Activated CD4-positive, alpha-beta T cell treated with anti-CD3 and anti-CD28 coated beads, Interleukin-10, Interleukin-2, amounts not matched to agents 100 ng/mL and 50 ng/mL, durations not matched to agents 16 hours and 8 hours (primary cell): ENCODE results near the gene ASCC2.
"Not testable (repeated sequence)": the region's sequence is repeated elsewhere in the genome, so short reads cannot be mapped to it uniquely, and the experiment has no call there.

ENCODE experiments used
- DNase-seq: peaks from one replicate; pipeline ENCODE4 v3.0.0-alpha.2; 2020

The ASCC2 gene

DNA sequence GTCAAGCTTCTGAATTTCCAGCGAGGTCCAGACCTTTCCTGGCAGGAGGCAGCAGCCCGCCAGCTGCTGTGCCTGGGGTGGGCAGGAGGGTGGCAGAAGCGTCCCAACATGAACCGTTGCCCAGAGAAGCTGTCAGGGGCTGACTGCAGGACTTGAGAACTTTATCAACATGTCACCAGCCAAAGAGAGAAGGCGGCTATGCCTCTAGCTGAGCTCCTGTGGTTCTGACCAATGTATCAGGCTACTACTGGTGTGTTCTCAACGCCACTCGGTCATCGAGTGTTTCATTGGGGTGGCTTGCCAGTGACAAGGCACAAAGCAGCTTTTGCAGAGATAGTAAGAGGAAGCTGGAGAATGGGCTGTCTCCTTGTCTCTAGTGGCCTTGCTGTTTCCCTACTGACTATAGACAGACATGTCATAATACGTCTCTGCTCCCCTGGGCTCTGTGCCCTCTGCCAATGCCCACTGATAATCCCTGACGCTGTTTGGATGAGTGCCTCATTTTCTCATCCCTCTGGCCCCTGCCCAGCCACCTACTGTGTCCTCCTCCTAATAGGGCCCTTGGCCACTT is 17.6 kb upstream of the ASCC2 start:
- no peak for DNase-seq

DNA sequence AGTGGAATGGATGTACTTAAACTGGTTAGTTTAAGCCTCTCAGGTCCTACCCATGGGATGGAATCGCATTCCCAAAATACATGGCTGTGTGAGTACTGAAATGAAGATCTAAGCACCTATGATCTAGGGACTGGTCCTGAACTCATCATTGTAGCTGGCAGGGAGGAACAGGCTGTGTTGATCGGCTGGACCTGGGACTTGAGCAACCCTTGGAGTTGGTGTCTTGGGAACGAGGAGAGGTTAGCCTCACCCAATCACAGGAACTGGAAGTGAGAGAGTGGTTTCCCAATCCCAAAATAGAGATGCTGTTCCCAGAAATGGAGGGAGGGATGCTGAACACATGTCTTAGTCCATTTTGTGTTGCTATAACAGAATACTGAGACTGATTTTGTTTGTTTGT is 16.4 kb upstream of the ASCC2 start:
- DNase-seq = no peak

DNA sequence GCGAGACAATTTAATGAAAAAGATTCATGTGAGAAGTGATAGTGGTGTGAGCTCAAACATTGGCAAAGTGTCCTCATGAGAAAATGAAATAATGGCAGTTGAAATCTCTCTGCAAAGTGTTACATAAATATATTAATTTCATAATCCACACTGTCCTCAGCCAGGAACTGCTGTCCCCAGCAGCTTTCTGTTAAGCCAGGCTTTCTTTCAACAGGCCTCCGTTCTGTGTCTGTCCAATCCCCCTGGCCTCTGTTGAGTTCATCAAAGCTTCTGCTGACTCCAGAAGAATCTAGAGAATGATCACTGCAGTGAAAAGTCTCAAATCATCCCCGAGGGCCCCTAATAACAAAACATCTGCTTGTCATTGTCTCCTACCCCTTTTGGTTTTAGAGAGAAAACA is 10.0 kb upstream of the ASCC2 start:
- no peak for DNase-seq

DNA sequence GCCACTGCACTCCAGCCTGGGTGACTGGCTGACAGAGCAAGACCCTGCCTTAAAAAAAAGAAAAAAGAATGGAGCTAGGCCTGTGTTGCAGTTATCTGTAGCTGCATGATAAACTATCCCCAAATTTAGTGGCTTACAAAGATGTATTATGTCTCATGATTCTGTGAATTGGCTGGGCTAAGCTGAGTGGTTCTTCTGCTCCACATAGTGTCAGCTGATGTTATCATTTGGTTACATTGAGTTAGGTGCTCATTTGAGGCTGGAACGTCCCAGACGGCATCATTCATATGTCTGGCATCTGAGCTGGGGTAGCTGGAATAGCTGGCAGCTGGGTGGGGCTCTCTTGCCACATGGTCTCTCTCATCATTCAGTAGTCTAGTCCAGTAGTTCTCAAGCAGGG is 8.2 kb upstream of the ASCC2 start:
- DNase-seq = no peak

DNA sequence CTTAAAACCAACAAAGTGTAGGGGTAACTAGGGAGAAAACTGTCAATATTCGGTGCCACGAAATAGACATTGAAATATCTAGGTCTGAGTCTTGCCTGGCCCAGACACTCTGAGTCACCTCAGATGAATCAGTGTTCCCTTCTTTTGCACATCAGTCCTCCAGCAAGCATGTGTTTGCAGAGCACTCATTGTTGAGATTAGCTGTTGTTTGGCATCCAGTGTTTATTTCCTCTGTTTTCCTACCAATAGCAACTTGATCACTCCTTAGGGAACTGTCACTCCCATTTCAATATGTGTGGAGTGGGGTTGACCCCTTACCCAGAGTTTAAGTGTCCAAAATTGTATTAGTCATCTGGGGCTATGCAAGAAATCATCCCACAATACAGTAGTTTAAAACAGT is 4.7 kb upstream of the ASCC2 start:
- peak; percentile 20 for DNase-seq

DNA sequence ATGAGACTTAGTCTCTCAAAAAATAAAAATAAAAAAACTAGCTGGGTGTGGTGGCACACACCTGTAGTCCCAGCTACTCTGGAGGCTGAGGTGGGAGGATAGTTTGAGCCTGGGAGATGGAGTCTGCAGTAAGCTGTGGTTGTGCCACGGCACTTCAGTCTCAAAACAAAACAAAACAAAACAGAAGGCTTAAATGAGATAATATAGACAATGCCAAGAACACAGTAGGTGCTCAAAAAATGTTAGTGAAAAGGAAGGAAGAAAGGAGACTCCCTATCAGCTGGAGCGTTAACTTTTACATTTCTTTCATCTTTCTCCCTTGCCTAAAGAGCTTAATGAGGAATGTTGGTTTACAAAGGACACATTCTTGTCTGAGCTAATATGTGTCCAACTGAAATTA is 4.1 kb upstream of the ASCC2 start:
- DNase-seq = no peak

DNA sequence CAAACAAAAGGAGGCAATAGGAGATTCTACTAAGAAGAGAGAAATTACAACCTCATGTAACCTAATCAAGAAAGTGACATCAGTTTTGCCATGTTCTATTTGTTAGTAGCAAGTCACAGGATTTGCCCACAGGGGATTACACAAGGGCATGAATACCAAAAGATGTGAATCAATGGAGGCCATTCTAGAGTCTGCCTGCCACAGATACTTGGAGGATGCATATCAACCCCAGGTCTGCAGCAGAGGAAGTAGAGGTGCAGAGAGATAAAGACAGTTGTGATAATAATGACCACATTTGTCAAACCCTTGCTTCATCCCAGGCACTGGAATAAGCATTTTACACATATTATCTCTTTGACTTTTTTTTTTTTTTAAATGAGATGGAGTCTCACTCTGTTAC is 2.4 kb upstream of the ASCC2 start:
- DNase-seq = no peak

DNA sequence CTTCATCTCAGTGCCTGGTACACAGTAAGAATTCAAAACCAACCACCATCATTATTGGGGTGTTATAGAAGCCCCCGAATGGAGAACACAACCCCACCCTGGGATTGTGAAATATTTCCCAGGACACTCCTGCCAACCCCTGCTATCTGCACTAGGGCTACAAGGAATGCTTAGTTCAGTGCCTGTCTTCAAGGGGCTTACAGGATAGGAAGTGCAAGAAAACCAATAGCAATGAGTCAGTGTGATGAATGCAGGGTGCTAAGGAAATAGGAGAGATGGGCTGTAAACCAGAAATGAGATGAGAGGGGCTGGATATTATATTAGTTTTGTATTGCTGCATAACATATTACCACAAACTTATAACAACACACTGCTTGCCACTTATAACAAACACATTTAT is 965 bp upstream of the ASCC2 start:
- no peak for DNase-seq

DNA sequence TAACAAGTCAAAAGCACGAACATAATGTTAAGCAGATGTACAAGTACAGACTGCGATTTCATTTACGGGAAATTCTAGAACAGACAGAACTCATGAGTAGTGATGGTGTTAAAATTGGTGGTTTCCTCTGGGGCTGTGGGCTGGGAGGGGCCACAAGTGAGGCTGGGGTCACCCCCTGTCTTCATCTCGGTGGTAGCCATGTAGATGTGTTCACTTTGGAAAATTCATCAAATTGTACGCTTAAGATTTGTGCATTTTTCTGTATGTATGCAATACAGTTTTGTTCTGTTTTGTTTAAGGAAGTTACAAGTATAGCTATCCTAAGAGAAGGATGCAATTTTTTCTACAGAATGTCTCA is 504 bp upstream of the ASCC2 start:
- DNase-seq = no peak

DNA sequence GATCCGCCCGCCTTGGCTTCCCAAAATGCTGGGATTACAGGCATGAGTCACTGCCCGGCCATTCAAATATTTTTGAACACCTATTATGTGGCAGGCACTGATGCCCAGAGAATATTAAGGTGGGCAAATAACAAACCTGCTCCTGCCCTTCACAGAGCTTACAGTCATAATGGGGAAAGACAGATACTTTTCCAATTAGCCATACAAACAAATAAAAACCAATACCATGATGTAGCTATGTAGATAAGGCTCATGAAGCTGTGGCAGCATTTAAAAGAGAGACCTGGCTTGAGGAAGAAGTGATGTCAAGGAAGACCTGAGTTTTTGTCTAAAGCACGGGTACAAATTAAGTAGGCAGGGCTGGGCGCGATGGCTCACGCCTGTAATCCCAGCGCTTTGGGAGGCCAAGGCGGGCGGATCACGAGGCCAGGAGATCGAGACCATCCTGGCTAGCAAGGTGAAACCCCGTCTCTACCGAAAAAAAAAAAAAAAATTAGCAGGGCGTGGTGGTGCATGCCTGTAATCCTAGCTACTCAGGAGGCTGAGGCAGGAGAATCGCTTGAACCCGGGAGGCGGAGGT is 1.2 kb downstream of the ASCC2 start:
- not testable (repeated sequence) for DNase-seq

DNA sequence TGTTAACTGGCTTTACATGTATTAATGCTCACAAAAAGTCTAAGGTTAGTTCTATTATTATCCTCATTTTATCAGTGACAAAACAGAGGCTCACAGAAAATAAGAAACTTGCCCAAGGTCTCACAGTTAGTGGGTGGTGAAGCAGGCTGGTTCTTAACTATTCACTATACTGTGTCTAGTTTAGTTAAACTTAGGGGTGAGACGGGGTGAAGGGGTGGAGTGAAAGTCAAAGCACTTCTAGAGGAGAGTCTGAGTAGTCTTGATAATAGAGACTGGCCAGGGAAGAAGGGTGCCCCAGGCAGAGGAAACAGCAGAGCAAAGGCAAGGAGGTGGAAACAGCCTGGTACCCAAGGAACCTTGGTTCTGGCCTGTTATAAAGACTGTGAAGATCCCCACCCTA is 4.0 kb downstream of the ASCC2 start:
- DNase-seq = no peak

DNA sequence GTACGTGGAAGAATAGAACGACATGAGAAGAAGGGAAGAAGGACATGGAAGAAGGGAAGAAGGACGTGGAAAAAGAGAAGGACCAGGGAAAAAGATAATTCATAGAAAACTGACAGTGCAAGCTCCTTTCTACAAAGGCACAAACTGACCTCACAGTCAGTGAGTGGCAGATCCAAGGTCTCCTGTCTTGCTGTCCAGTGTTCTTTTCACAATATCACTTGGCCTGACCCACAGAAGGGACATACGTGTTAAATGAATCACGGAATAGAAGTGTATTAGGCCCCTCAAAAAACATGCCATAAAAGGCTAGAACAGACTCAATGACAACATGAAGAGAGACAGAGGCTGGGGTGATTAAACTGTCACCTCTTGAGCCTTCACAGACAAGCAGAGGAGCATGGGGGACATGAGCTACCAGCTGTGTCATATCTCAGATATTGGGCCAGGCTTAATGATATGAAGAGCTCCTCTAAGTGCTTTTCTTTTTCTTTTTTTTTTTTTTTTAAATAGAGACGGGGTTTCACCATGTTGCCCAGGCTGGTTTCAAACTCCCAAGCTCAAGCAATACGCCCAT is 4.6 kb downstream of the ASCC2 start:
- no peak for DNase-seq

DNA sequence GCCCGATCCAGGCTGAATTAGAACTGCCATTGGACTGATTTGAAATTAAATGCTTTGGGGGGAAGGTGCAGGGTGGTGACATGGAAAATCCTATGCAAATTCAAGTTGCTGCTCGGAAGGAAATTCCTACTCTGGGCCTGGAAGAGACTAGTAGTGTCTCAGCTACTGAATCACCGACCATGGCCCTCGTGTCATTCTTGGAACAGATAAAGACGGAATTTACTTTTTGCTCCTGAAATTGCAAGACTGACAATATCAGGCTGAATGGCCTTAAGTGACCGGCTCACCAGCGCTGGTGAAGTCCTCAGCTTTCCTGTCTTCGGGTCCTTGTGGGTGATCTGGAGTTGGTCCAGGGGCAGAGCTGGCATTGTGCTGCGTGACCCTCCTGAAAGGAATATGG is 6.1 kb downstream of the ASCC2 start:
- no peak for DNase-seq

DNA sequence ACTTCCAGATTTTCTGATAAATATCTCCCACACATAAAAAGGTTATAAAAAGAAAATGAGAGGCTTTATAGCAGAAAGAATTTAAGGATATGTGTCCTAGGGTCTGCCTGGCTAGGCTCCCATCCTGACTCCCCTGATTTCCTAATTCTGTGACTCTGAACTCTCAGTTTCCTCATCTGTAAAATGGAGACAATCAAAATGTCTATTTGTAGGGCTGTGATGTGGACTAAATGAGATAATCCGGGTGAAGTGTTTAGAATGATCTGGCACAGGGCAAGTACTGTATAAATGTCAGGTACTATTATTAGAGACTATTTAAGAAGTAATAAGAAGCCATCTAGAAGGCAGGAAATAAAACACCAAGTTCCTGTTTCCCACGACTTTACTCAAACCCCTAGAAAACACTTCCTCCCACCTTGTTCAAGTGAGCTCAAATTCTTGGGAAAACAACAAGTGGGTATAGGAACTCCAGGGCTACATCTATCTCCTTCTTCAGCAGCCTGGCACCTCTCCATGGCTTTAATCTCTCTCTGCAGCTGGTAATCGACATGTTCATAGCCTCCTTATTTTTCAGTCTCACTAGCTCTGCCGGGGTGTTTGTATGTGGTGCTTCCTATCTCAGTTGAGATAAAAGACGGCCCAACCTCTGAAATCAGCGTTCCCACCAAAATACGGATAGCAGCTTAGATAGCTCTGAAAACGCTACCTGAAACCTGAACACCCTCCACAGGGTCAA is 6.7 kb downstream of the ASCC2 start:
- no peak for DNase-seq

DNA sequence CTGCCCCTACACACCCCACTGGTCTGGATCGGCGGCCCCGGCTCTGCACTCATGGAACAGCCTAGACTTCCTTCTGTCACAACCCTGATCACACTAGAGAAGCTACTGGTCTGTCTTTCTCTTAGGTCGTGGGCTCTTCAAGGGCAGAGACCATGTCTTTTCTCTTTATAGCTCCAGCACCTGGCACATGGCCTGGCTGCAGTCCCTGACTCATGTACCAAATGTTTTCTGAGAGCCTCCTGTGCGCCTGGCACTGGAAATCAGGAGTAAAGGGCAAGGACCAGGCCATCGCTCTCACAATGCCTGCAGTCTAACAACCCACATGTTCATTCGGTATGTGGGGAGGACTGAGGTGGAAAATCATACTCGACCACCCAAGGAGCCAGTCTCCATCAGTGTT is 7.5 kb downstream of the ASCC2 start:
- DNase-seq = no peak

DNA sequence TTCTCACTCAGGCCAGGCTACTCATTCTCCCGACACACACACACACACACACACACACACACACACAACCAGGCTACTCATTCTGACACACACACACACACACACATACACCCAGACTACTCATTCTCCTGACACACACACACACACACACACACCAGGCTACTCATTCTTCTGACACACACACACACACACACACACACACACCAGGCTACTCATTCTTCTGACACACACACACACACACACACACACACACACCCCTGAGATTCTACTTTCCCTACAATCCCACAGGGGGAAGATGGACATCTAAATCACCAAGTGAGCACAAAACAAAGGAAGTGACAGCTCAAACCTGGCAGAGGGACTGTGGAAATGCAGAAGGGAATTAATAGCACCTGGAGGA is 10.3 kb downstream of the ASCC2 start:
- not testable (repeated sequence) for DNase-seq

DNA sequence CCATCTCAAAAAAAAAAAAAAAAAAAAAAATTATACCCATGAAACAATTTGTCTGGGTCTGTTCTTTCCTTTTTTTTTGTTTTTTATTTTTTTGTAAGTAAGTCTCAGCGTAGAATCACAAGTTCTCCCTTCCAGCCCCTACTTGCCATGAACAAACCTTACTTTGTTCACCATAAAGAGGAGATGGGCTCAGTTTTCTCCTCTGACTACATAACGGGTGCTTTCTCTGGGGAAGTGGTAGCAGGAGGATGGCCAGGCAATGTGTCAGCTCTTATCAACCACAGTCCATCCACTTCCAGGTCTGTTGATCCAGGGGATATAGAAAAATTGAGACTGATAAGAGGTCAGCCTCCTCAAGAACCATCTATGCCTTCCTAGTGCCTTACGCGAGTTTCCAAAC is 11.0 kb downstream of the ASCC2 start:
- no peak for DNase-seq

DNA sequence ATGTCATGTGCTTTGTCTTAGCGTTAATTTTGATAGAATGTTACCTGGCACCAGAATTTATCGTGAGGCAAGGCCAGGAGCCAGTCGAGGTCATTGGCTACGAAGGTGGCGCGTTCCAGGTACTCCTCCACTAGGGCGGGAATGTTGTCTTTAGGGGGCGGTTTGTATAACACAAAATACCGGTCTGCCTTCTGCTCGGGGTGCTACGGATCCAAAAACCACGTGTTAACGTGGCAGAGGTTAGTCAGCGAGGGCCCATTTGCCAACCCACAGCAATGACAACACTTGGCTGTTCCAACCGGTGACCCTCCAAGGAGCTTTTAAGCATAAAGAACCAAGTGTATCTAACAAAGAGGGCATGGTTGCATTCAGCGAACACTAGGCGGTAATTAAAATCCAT is 12.5 kb downstream of the ASCC2 start:
- no peak for DNase-seq

DNA sequence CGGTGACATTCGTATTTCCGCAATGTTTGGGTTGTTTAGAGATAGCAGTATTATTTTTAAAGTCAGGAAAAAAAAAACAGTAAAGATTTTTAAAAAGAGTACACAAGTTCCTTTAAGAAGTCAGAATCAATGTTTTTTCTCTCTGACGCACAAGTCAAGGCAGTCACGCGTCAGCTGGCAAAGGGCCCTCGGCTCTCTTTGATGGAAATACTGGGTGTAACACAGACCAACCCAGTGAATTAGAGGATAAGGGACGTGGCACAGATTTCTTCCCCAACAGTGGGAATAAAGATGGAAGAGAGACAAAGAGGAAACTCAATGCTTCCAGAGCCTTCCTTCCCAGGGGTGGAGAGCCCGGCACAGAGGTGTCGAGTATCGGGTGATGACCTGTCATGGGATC is 13.4 kb downstream of the ASCC2 start:
- DNase-seq = no peak

DNA sequence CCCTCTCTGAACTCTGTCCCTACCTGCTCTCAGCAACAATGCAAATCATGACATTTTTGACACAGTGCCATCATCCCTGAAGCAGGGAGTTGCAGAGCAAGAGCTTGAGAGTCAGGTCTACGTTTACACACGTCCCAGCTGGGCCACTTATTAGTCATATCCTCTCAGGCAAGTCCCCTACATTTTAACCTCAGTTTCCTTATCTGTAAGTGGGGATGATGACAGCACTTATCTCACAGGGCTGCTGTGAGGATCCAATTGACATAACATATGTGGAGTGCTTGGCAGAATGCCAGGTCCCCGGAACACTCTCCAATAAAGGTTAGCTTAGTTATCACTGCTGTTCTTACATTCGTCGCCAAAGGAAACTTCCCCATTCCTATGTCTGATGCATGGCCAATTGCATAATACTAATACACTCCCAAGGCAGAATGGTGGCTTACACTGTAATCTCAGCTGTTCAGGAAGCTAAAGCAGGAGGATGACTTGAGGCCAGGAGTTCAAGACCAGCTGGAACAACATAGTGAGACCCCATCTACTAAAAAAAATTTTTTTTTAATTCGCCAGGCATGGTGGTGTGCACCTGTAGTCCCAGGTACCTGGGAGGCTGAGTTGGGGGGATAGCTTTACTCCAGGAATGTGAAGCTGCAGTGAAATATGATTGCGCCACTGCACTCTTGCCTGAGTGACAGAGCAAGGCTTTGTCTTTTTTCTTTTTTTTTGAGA is 16.6 kb downstream of the ASCC2 start:
- DNase-seq = peak; percentile 90

DNA sequence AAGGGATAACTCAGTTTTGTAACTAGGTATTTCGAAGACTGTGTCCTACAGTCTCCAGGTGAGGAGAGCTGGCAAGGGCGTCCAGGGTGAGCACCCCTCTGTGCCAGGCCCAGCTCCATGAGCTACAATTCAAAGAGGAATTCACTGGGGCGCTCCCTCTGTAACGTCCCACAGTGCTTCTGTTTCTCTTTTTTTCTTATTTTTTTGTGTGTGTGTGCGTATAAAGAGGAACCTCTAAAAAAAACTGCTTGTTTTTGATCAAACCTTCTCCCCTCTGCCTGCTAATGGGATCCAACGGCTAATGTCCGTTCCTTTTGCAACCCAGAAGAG is 17.1 kb downstream of the ASCC2 start:
- DNase-seq = no peak

DNA sequence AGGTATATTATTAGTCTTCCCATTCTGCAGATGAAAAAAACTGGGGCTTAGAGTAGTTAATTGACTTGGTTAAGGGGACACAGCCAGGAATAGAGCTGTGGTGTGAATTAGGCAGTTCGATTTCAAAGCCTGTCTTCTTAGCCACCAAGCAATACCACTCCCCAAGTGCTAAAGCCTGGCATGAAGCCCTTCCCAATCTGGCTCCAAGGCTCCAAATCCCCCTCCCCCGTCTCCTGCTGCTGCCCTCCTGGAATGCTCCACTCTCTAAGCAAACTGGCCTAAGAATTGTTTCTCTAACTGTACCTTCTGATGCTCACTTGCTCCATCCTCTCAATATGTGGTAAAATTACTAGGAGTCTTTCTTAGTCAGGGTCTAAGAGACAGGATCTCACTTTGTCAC is 18.6 kb downstream of the ASCC2 start:
- DNase-seq = no peak

DNA sequence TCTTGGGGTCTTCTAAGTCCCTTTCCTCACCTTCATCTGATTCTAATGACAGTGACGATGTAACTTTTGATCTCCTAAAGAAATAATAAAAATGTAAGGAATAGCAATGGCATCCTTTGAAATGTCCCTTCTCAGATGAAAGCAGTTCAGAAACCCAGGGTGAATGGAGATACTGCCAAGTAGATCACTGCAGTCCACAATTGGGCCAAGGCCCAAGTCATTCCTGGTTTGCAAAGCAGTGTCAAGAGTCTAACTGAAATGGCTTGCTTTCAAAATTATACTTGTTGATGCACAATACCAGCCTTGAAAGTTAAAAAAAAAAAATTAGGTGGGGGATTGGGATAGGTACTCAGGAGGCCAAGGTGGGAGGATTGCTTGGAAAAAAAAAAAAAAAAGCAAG is 20.4 kb downstream of the ASCC2 start:
- DNase-seq = no peak

DNA sequence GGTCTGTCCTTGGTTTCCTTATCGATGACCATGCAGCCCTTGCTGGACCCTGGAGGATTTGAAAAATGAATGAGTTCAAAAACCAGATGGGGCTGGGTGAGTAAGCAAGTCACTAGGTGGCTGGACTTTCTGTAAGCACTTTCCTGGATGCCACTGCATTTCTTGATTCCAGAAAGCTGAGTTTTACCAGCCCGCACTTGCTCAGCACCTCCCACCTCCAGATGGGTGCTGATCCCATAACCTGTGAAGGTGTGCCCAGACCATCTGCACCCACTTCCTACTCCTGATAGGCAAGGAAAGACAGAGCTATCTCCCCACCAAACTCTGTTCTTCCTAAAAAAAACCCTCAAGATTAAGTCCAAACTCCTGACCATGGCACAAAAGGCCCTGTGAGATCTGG is 21.1 kb downstream of the ASCC2 start:
- DNase-seq = no peak
